Cardiac fibroblast (primary cell): ENCODE data around the gene HTR4.
A peak's percentile ranks its signal among the peaks of the same experiment; 100 is the strongest.
"Not testable (repeated sequence)": the region's sequence is repeated elsewhere in the genome, so short reads cannot be mapped to it uniquely, and the experiment has no call there.

Source experiments
- DNase-seq, 2 donors: peaks; one replicate each; pipeline versions ENCODE4 v3.0.0 to v3.0.0-alpha.2; 2010; ENCODE audit warnings: low read depth in 2 of 2
- H3K4me3 ChIP-seq, 2 donors: replicated peaks in 1 of 2; 1 replicate in 1 of 2; 2 replicates in 1 of 2; pipeline ENCODE4 v1.5.1; 2011; ENCODE audit warnings: low read depth in 2 of 2, low read length in 2 of 2, mild to moderate bottlenecking in 2 of 2, moderate library complexity in 1 of 2
- CTCF ChIP-seq: IDR thresholded peaks from one replicate; pipeline ENCODE4 v1.5.1; 2011; ENCODE audit warnings: low read depth, mild to moderate bottlenecking, low read length, inconsistent platforms

The HTR4 gene

GRCh38 chr5:148685520-148686134 is 31.3 kb upstream of the HTR4 start:
- H3K4me3 ChIP-seq, result no peak overlapping the region
- TF ChIP-seq CTCF, result no peak
- DNase-seq, result peak in 1 of 2 donors; percentile 39

GRCh38 chr5:148684528-148684927 is 30.2 kb upstream of the HTR4 start:
- DNase-seq, result peak in 1 of 2 donors; percentile 15
- H3K4me3 ChIP-seq, result no peak overlapping the region
- no peak for TF ChIP-seq CTCF

- no peak for DNase-seq
- no peak for TF ChIP-seq CTCF
- H3K4me3 ChIP-seq, result no peak overlapping the region
Measured at GRCh38 chr5:148683651-148684050, 29.3 kb upstream of the HTR4 start.

GRCh38 chr5:148682058-148683026 is 28.0 kb upstream of the HTR4 start:
- H3K4me3 ChIP-seq, result no peak overlapping the region
- TF ChIP-seq CTCF, result no peak
- DNase-seq, result no peak

- no peak for TF ChIP-seq CTCF
- no peak overlapping the region for H3K4me3 ChIP-seq
- DNase-seq, result no peak
Measured at GRCh38 chr5:148681157-148682057, 27.1 kb upstream of the HTR4 start.

GRCh38 chr5:148673704-148674103 is 19.4 kb upstream of the HTR4 start:
- not testable (repeated sequence) for DNase-seq, H3K4me3 ChIP-seq
